GM12878 (cell line): ENCODE measurements around the gene COPB1. TPM values are rescaled to one million over a fixed set of nuclear protein-coding genes. Genes with fewer than 3 reads are reported as not detected.

Source experiments
- ATAC-seq: fragments of 200-7000 bp; cut with Tn5 transposase; 3 replicates; pipeline ENCODE4 v1.9.1; 2020; ENCODE audit warnings: mild to moderate bottlenecking, moderate library complexity
- BruUV-seq: library from RNA; stranded (reverse); fragments of 400-500 nt; replicated peaks from 2 replicates; lab custom pipeline; 2021; lab: Mats Ljungman, UMichigan
- CTCF ChIA-PET: fragments of 300-600 bp; sonication (Branson Sonifier 250); formaldehyde crosslinking; extraction: SDS; loops from one replicate; lab custom pipeline; 2021; ENCODE audit warnings: inconsistent platforms; lab: Yijun Ruan, JAX
- POLR2A ChIA-PET: fragments of 350-600 bp; formaldehyde crosslinking; extraction: SDS; loops from one replicate; lab custom pipeline; 2021; ENCODE audit warnings: inconsistent platforms; lab: Charles Lee
- RAD21 ChIA-PET: fragments of 300-600 bp; sonication (Branson Sonifier 250); formaldehyde crosslinking; loops from one replicate; lab custom pipeline; 2023; ENCODE audit warnings: antibody characterized with exemption; ENCODE audit not compliant: unreplicated experiment; lab: Charles Lee
- SMC1A ChIA-PET: fragments of 300-600 bp; sonication (Branson Sonifier 250); formaldehyde crosslinking; loops from one replicate; lab custom pipeline; 2023; ENCODE audit not compliant: unreplicated experiment, uncharacterized antibody; lab: Charles Lee
- DNase-seq: peaks from one replicate; pipeline ENCODE4 v3.0.0-alpha.2; 2011; ENCODE audit warnings: low read depth, low spot score
- FAIRE-seq: peaks from 3 replicates; lab custom pipeline; 2011; peaks lifted over from hg19 to GRCh38; lab: Jason Lieb, UNC
- H2AFZ ChIP-seq: 2 replicates; pipeline ENCODE4 v1.6.0; 2011; ENCODE audit warnings: low read depth, low read length, control low read depth; ENCODE audit not compliant: control insufficient read depth
- H3K27ac ChIP-seq: 2 replicates; pipeline ENCODE4 v1.5.1; 2011; ENCODE audit warnings: control low read depth; ENCODE audit not compliant: control insufficient read depth, insufficient read depth
- H3K27me3 ChIP-seq, 2 experiments: replicated peaks in 1 of 2; 2 replicates each; pipeline versions ENCODE4 v1.6.0 to v1.6.1; 2011; ENCODE audit warnings: low read length in 1 of 2; ENCODE audit not compliant: control insufficient read depth in 2 of 2, insufficient read depth in 2 of 2
- H3K36me3 ChIP-seq, 2 experiments: 2 replicates each; pipeline ENCODE4 v1.5.1; 2011; ENCODE audit warnings: low read length in 1 of 2; ENCODE audit not compliant: control insufficient read depth in 2 of 2, insufficient read depth in 2 of 2
- H3K4me1 ChIP-seq: 2 replicates; pipeline ENCODE4 v1.6.1; 2011; ENCODE audit warnings: mild to moderate bottlenecking, low read length, moderate library complexity, mixed read lengths; ENCODE audit not compliant: control insufficient read depth, insufficient read depth
- H3K4me2 ChIP-seq: 2 replicates; pipeline ENCODE4 v1.6.0; 2011; ENCODE audit warnings: control low read depth; ENCODE audit not compliant: control insufficient read depth, insufficient read depth
- H3K4me3 ChIP-seq: fragments of 200-600 bp; sonication (generic); 2 replicates; pipeline ENCODE4 v1.5.1; 2016
- H3K79me2 ChIP-seq: 2 replicates; pipeline ENCODE4 v1.6.0; 2011; ENCODE audit warnings: low read length; ENCODE audit not compliant: control insufficient read depth, insufficient read depth
- H3K9ac ChIP-seq: 2 replicates; pipeline ENCODE4 v1.8.0; 2011; ENCODE audit warnings: low read length, control low read depth, mixed read lengths; ENCODE audit not compliant: control insufficient read depth, insufficient read depth
- H3K9me3 ChIP-seq: replicated peaks from 3 replicates; pipeline ENCODE4 v1.5.1; 2011; ENCODE audit warnings: mild to moderate bottlenecking, low read length; ENCODE audit not compliant: control insufficient read depth, insufficient read depth
- H4K20me1 ChIP-seq: 2 replicates; pipeline ENCODE4 v1.6.0; 2011; ENCODE audit not compliant: control insufficient read depth, insufficient read depth
- ATF7 ChIP-seq: fragments of 450-650 bp; IDR thresholded peaks from 2 replicates; pipeline ENCODE4 v1.6.1; 2016; ENCODE audit warnings: low read depth, mild to moderate bottlenecking
- DPF2 ChIP-seq: fragments of 450-650 bp; IDR thresholded peaks from 2 replicates; pipeline ENCODE4 v1.6.1; 2017; ENCODE audit warnings: mild to moderate bottlenecking
- IKZF1 ChIP-seq: fragments of 450-650 bp; conservative IDR thresholded peaks from 2 replicates; pipeline ENCODE4 v1.6.1; 2017; ENCODE audit warnings: antibody characterized with exemption, mild to moderate bottlenecking
- JUNB ChIP-seq: IDR thresholded peaks from 2 replicates; pipeline ENCODE4 v1.6.1; 2016; ENCODE audit warnings: antibody characterized with exemption, mild to moderate bottlenecking
- JUND ChIP-seq: IDR thresholded peaks from 2 replicates; pipeline ENCODE4 v1.6.1; 2012; ENCODE audit warnings: low read depth, mild to moderate bottlenecking, low read length, improper control_type of control experiment, moderate library complexity
- MEF2B ChIP-seq: fragments of 450-650 bp; IDR thresholded peaks from 2 replicates; pipeline ENCODE4 v1.6.1; 2018; ENCODE audit warnings: mild to moderate bottlenecking, moderate library complexity; ENCODE audit not compliant: partially characterized antibody, poor library complexity, severe bottlenecking
- RB1 ChIP-seq: fragments of 450-650 bp; formaldehyde crosslinking; IDR thresholded peaks from 2 replicates; pipeline ENCODE4 v1.6.1; 2017; ENCODE audit warnings: mild to moderate bottlenecking, borderline replicate concordance
- SIN3A ChIP-seq: IDR thresholded peaks from 2 replicates; pipeline ENCODE4 v1.6.1; 2012; ENCODE audit warnings: low read depth, low read length, improper control_type of control experiment
- ZNF217 ChIP-seq: fragments of 450-650 bp; IDR thresholded peaks from 2 replicates; pipeline ENCODE4 v1.6.1; 2017; ENCODE audit warnings: antibody characterized with exemption, mild to moderate bottlenecking
- WGBS: methylation state at CpG from one replicate; pipeline ENCODE4 v1.1.6; 2016; ENCODE audit warnings: low lambda C conversion rate; ENCODE audit not compliant: insufficient replicate concordance, insufficient coverage; ENCODE audit errors: missing lambda C conversion rate; 5-methylcytosine and 5-hydroxymethylcytosine counted together
- in situ Hi-C: fragments of 300-500 bp; cut with MboI; formaldehyde crosslinking; loops from 9 replicates; pipeline ENCODE4 v1.14.3; 2018; ENCODE audit warnings: mixed read lengths
- intact Hi-C: fragments of 100-400 bp; cut with micrococcal nuclease; formaldehyde crosslinking; loops from one replicate; pipeline ENCODE4 v1.14.2; 2022; ENCODE audit not compliant: unreplicated experiment
- polyA plus RNA-seq, 11 experiments: library from polyadenylated mRNA; depleted of rRNA in 4 of 11; unstranded in 6 of 11; stranded (reverse) in 5 of 11; fragments of >200 nt; fragmentation: Nextera tagmentation in 4 of 11; fragmentation: Illumina TruSeq in 1 of 11; extraction: Ambion mirVana in 4 of 11; extraction: Trizol in 1 of 11; gene quantifications; 1 replicate in 1 of 11; 2 replicates in 10 of 11; pipeline versions ENCODE4 v1.2.1 to v1.2.3, GENCODE V29; 2011 to 2016; ENCODE audit warnings: inconsistent platforms in 2 of 11, missing spikeins in 2 of 11, low read depth in 1 of 11
- total RNA-seq, 4 experiments: library from RNA; depleted of rRNA in 3 of 4; stranded (reverse); fragments of >200 nt in 3 of 4; fragmentation: Illumina TruSeq in 1 of 4; extraction: Trizol in 1 of 4; gene quantifications; 2 replicates each; pipeline versions ENCODE4 v1.2.1 to v1.2.3, GENCODE V29; 2013 to 2021
- TF ChIP-seq, protein P1 (sequence below): fragments of 450-650 bp; IDR thresholded peaks from 2 replicates; pipeline ENCODE4 v1.6.1; 2017; ENCODE audit warnings: mild to moderate bottlenecking, moderate library complexity
- TF ChIP-seq, protein P2 (sequence below): IDR thresholded peaks from 2 replicates; pipeline ENCODE4 v1.6.1; 2012; ENCODE audit warnings: low read length, inconsistent platforms

The COPB1 gene
- total and polyA plus RNA-seq, 10 of the 15 experiments (the other 5 are each of a cell fraction or from before 2014, with no cell fraction given) = 67.0 to 149 (median 109) TPM

DNA sequence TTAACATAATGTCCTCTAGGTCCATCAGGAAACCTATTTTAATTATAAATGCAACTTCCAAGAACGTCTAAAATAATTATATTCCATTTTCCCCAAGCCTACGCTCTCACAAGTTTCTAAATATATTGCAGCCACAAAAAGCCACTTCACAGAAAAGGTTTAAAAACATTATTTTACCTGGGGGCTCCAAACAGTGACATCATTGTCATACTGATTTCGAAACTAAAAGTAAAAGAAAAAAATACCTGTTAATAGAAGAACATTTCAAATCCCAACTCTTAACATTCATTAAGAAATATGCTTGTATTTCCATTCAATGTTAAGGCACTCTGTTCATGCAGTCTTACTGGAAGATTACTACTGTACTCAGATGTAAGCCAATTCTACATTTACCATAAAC, 19.2 kb upstream of the COPB1 start:
- ChIA-PET RAD21 (interaction anchor here (2.9 kb wide), 1 partner anchor 18 kb away, joined by 21 read pairs; the partner anchor contains the start of gene COPB1), CTCF (no interaction called here), SMC1A (interaction anchor here (0.6 to 1.9 kb wide), 2 partner anchors 19 to 162 kb away, joined by 3 to 11 read pairs; partner anchors contain the start of gene COPB1), POLR2A (interaction anchor here (2.3 kb wide), 1 partner anchor 19 kb away, joined by 34 read pairs; the partner anchor contains the start of gene COPB1)
- TF ChIP-seq RB1 (no peak), MEF2B (no peak), JUNB (peak; percentile 78), JUND (no peak), IKZF1 (no peak), DPF2 (no peak), SIN3A (no peak), ATF7 (peak; percentile 93), ZNF217 (no peak)
- TF ChIP-seq, protein P1, sequence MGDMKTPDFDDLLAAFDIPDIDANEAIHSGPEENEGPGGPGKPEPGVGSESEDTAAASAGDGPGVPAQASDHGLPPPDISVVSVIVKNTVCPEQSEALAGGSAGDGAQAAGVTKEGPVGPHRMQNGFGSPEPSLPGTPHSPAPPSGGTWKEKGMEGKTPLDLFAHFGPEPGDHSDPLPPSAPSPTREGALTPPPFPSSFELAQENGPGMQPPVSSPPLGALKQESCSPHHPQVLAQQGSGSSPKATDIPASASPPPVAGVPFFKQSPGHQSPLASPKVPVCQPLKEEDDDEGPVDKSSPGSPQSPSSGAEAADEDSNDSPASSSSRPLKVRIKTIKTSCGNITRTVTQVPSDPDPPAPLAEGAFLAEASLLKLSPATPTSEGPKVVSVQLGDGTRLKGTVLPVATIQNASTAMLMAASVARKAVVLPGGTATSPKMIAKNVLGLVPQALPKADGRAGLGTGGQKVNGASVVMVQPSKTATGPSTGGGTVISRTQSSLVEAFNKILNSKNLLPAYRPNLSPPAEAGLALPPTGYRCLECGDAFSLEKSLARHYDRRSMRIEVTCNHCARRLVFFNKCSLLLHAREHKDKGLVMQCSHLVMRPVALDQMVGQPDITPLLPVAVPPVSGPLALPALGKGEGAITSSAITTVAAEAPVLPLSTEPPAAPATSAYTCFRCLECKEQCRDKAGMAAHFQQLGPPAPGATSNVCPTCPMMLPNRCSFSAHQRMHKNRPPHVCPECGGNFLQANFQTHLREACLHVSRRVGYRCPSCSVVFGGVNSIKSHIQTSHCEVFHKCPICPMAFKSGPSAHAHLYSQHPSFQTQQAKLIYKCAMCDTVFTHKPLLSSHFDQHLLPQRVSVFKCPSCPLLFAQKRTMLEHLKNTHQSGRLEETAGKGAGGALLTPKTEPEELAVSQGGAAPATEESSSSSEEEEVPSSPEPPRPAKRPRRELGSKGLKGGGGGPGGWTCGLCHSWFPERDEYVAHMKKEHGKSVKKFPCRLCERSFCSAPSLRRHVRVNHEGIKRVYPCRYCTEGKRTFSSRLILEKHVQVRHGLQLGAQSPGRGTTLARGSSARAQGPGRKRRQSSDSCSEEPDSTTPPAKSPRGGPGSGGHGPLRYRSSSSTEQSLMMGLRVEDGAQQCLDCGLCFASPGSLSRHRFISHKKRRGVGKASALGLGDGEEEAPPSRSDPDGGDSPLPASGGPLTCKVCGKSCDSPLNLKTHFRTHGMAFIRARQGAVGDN = no peak
- TF ChIP-seq, protein P2, sequence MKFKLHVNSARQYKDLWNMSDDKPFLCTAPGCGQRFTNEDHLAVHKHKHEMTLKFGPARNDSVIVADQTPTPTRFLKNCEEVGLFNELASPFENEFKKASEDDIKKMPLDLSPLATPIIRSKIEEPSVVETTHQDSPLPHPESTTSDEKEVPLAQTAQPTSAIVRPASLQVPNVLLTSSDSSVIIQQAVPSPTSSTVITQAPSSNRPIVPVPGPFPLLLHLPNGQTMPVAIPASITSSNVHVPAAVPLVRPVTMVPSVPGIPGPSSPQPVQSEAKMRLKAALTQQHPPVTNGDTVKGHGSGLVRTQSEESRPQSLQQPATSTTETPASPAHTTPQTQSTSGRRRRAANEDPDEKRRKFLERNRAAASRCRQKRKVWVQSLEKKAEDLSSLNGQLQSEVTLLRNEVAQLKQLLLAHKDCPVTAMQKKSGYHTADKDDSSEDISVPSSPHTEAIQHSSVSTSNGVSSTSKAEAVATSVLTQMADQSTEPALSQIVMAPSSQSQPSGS = peak; percentile 80
- Histone ChIP-seq H3K36me3 (peaks cover 0 to 4% of the 10 kb centered on the region in 2 experiments; a peak in 2 of 4 replicates), H3K4me1 (no peaks in the 10 kb centered on the region), H3K9ac (peak overlapping the region; percentile 99), H3K4me3 (peak overlapping the region; percentile 95), H3K27ac (peak overlapping the region; percentile 89; the same call in 1 of the 2 replicates), H3K27me3 (no peaks in the 10 kb centered on the region), H2AFZ (no peak overlapping the region), H3K79me2 (peaks cover 37% of the 10 kb centered on the region), H3K4me2 (peak overlapping the region; percentile 94), H4K20me1 (no peaks in the 10 kb centered on the region), H3K9me3 (no peaks in the 10 kb centered on the region)
- intact Hi-C loops = no loop called here
- 43% methylated on average over 3 of the region's 3 CpGs for WGBS
- ATAC-seq (no peak), FAIRE-seq (peak; percentile 13), DNase-seq (no peak)
- BruUV-seq = no TSS peak
- in situ Hi-C loops = no loop called here
